ENCODE results near the gene GPR152. TPM values are rescaled to one million over a fixed set of nuclear protein-coding genes. Genes with fewer than 3 reads are reported as not detected.
A peak's percentile ranks its signal among the peaks of the same experiment; 100 is the strongest.

GPR152 gene
- total RNA-seq, 2 experiments from 2014 or later: not detected

GRCh38 chr11:67483831-67484665 is 31.5 kb upstream of the GPR152 start:
- POLR2A ChIA-PET: interaction anchor here (0.6 to 5.5 kb wide), 26 partner anchors 9 to 213 kb away, joined by 3 to 110 read pairs (median 7); partner anchors contain the start of genes PITPNM1, POLD4, PPP1CA and PTPRCAP
- TF ChIP-seq CTCF (IDR thresholded peaks at IDR 0.05): no peak
- Mint-ChIP-seq H3K36me3 (ENCODE audit: low read depth) (peaks cover 52% of the 10 kb centered on the region), H3K9me3 (no peaks in the 10 kb centered on the region), H3K27me3 (no peaks in the 10 kb centered on the region), H3K27ac (peak overlapping the region; percentile 95), H3K4me1 (ENCODE audit: low read depth) (peaks cover 64% of the 10 kb centered on the region), H3K4me3 (peak overlapping the region; percentile 91)
- Histone ChIP-seq H3K4me3 (ENCODE audit: low read length) (peak overlapping the region; percentile 80), H3K4me1 (ENCODE audit: insufficient read depth, low read length) (peaks cover 72% of the 10 kb centered on the region), H3K9me3 (ENCODE audit: control insufficient read depth in 1 of 2, insufficient read depth in 1 of 2, low read length in 2 of 2) (no peaks in the 10 kb centered on the region), H3K36me3 (ENCODE audit: insufficient read depth, low read length) (peaks cover 22% of the 10 kb centered on the region), H3K27ac (ENCODE audit: low read depth in 1 of 2, low read length in 2 of 2) (peak overlapping the region; percentile 90), H3K27me3 (ENCODE audit: control insufficient read depth in 1 of 2, insufficient read depth in 2 of 2, low read length in 2 of 2) (no peaks in the 10 kb centered on the region)
- ATAC-seq (ENCODE audit: poor library complexity) (peak; percentile 52), DNase-seq (peak in 8 of 14 experiments; percentile 34 to 90 (median 57))
- intact Hi-C loops (cut with DNase I, micrococcal nuclease): loop anchor here (1.0 to 10.0 kb wide), 6 partner anchors 15 to 199 kb away; partner anchors contain the start of genes ANKRD13D (in 1 of the 2), CARNS1 (in 1 of the 2), PTPRCAP (in 1 of the 2) and TMEM134 (in 1 of the 2)
- CTCF ChIA-PET: interaction anchor here (0.9 to 1.9 kb wide), 4 partner anchors 15 to 95 kb away, joined by 3 to 8 read pairs (median 3); partner anchors contain the start of genes PITPNM1, PPP1CA and TMEM134

DNA sequence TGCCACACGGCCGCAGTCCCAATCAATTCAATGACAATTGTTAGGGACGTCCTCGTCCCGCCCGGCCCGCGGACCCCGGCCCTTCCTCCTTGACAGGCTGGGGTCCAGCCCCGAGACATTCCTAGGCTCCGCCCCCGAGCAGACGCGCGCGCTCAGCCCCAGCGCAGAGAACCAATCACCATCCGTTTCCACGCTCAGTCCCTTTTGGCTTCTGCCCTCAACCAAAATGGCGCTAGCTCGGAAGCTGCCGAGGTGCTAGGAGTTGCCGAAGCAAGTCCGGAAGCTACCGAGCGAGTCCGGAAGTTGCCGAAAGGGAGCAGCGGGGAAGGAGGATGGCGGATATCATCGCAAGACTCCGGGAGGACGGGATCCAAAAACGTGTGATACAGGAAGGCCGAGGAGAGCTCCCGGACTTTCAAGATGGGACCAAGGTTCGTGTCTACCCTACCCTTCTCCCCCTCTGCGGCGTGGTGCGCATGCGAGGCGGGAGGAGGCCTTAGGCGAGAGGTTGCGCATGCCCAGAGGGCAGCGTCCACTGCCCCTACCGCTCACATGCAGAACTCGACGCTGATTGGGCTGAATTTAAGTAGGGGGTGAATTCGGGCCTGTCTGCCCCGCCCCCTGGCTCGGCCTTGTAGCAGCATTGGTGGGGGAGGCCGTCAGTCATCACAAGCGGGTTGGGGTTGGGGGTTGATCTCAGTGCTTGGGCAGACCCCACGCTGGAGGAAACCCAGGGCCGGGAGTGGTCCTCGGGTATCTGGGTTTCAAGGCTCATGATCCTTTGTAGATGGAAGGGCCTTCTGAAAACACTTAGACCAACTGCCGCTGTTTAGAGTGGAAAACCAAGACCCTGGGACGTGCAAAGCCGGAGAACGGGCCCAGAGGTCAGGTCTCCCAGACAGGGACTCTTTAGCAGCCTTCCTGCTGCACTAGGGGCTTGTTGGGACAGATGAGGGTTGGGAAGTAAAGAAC is 30.6 kb upstream of the GPR152 start, which contains the start of gene AIP:
AIP (plus strand) TSS at position 200 of the 972 bp plus-strand sequence; CDS start at position 333, 133 bp downstream.
- peak; percentile 94 to 99 (median 97) for DNase-seq
- H3K4me3 Mint-ChIP-seq: peak within 1 kb of the TSS; percentile 91
- H3K27ac Mint-ChIP-seq: peak within 1 kb of the TSS; percentile 95
- CTCF ChIA-PET: interaction anchor here (0.7 to 1.9 kb wide), 5 partner anchors 15 to 94 kb away, joined by 3 to 8 read pairs (median 5); partner anchors contain the start of genes PPP1CA and TMEM134
- H3K9me3 Mint-ChIP-seq: no peaks in the 10 kb centered on the region
- H3K36me3 Mint-ChIP-seq (ENCODE audit: low read depth): peaks cover 43% of the 10 kb centered on the region
- TF ChIP-seq CTCF (IDR thresholded peaks at IDR 0.05): peak; percentile 37
- intact Hi-C loops (cut with DNase I, micrococcal nuclease): loop anchor here (1.0 to 10.0 kb wide), 5 partner anchors 14 to 198 kb away; partner anchors contain the start of genes ANKRD13D (in 1 of the 2), CARNS1 (in 1 of the 2) and TMEM134 (in 1 of the 2)
- Histone ChIP-seq H3K27ac (ENCODE audit: low read depth in 1 of 2, low read length in 2 of 2) (peak within 1 kb of the TSS; percentile 90), H3K36me3 (ENCODE audit: insufficient read depth, low read length) (peaks cover 16% of the 10 kb centered on the region), H3K27me3 (ENCODE audit: control insufficient read depth in 1 of 2, insufficient read depth in 2 of 2, low read length in 2 of 2) (no peaks in the 10 kb centered on the region), H3K4me3 (ENCODE audit: low read length) (peak within 1 kb of the TSS; percentile 80), H3K9me3 (ENCODE audit: control insufficient read depth in 1 of 2, insufficient read depth in 1 of 2, low read length in 2 of 2) (no peaks in the 10 kb centered on the region), H3K4me1 (ENCODE audit: insufficient read depth, low read length) (peaks cover 63% of the 10 kb centered on the region)
- peaks cover 56% of the 10 kb centered on the region for H3K4me1 Mint-ChIP-seq (ENCODE audit: low read depth)
- POLR2A ChIA-PET: interaction anchor here (0.6 to 5.5 kb wide), 32 partner anchors 8 to 243 kb away, joined by 3 to 110 read pairs (median 6); partner anchors contain the start of genes ANKRD13D, CLCF1, PITPNM1 and POLD4
- ATAC-seq (ENCODE audit: poor library complexity): peak; percentile 77
- H3K27me3 Mint-ChIP-seq: no peaks in the 10 kb centered on the region
